Mucosa of descending colon (tissue), 3 donors: ENCODE data around the gene GLDN. TPM values are rescaled to one million over a fixed set of nuclear protein-coding genes. Genes with fewer than 3 reads are reported as not detected.

Source experiments
- ATAC-seq: fragments of 200-7000 bp; cut with Tn5 transposase; one replicate; pipeline ENCODE4 v1.9.1; 2020; ENCODE audit warnings: mild to moderate bottlenecking, moderate library complexity
- DNase-seq, 3 donors: peaks; one replicate each; pipeline ENCODE4 v3.0.0-alpha.2; 2020
- H3K36me3 ChIP-seq: fragments of 200-600 bp; one replicate; pipeline ENCODE4 v1.8.0; 2021; ENCODE audit warnings: low read depth, mild to moderate bottlenecking
- H3K4me1 ChIP-seq: fragments of 200-600 bp; one replicate; pipeline ENCODE4 v1.8.0; 2021; ENCODE audit warnings: low read depth, mild to moderate bottlenecking
- H3K4me3 ChIP-seq: fragments of 200-600 bp; one replicate; pipeline ENCODE4 v1.8.0; 2021; ENCODE audit warnings: mild to moderate bottlenecking
- H3K9me3 ChIP-seq: fragments of 200-600 bp; one replicate; pipeline ENCODE4 v1.8.0; 2021; ENCODE audit warnings: mild to moderate bottlenecking
- CTCF ChIP-seq: fragments of 200-600 bp; IDR thresholded peaks from one replicate; pipeline ENCODE4 v1.8.0; 2022; ENCODE audit warnings: antibody characterized with exemption, mild to moderate bottlenecking
- intact Hi-C, 2 donors: fragments of 100-400 bp; cut with DNase I in 1 of 2; cut with micrococcal nuclease in 1 of 2; formaldehyde crosslinking; loops; one replicate each; pipeline versions ENCODE4 v1.11.0 to v1.11.1; 2022; cut with DNase I, micrococcal nuclease
- total RNA-seq, 3 donors: library from RNA; stranded (reverse); fragmentation: NEBNext Ultra II Directional in 2 of 3; extraction: Animal tissue kit (Norgen Biotek cat#: 25700) in 2 of 3; gene quantifications; one replicate each; pipeline versions ENCODE4 v1.2.1 to v1.2.4, GENCODE V29; 2021 to 2023
- donor health status: DM: no; HTN: no; CAD: no; lungs with moderate emphysema.
- donor health status: DM: no; HTN: no; CAD: no.
- donor health status: DM: no; HTN: yes; CAD: no.

Gene GLDN
- total RNA-seq, 3 donors from 2014 or later: 3.5 to 10.0 (median 5.3) TPM

DNA sequence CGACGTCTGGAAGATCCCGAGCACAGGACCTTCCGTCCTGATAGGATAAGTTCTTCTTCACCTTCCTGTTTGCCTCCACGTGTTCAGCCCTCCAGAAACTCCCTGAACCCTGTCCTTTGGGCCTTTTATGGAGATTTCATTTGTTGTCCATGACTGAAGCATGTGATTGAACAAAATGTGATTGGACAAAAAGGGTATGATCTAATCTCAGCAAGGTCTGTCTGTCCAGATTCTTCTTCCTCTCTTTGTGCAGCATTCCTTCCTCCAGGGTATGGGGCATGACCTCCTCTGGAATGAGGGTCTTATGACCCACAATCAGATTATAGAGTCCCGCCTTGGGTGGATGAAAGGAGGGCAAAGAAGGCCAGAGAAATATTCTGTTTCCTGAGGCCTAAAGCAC, 3.0 kb upstream of the GLDN start, which contains the start of gene CYP19A1:
Gene CYP19A1 (minus strand): TSS at position 101 of the 400 bp plus-strand sequence. CDS start 95,684 bp downstream, outside the sequence.
- H3K36me3 ChIP-seq: no peaks in the 10 kb centered on the region
- no peak within 1 kb of the TSS for H3K4me3 ChIP-seq
- DNase-seq: no peak
- no peak for TF ChIP-seq CTCF
- intact Hi-C loops: no loop called here
- H3K4me1 ChIP-seq: peaks cover 12% of the 10 kb centered on the region
- no peaks in the 10 kb centered on the region for H3K9me3 ChIP-seq
- ATAC-seq: no peak

GRCh38 chr15:51342227-51342999, 958 bp downstream of the GLDN start:
- H3K4me3 ChIP-seq: no peak overlapping the region
- H3K36me3 ChIP-seq: no peaks in the 10 kb centered on the region
- no peak for TF ChIP-seq CTCF
- H3K9me3 ChIP-seq: no peaks in the 10 kb centered on the region
- DNase-seq (peak in 1 of 3 donors; percentile 19), ATAC-seq (peak; percentile 37)
- intact Hi-C loops: no loop called here
- peaks cover 5% of the 10 kb centered on the region for H3K4me1 ChIP-seq

GRCh38 chr15:51343466-51343865, 2.0 kb downstream of the GLDN start:
- Histone ChIP-seq H3K9me3 (no peaks in the 10 kb centered on the region), H3K36me3 (no peaks in the 10 kb centered on the region), H3K4me1 (peaks cover 5% of the 10 kb centered on the region), H3K4me3 (no peak overlapping the region)
- no peak for DNase-seq
- no peak for ATAC-seq
- TF ChIP-seq CTCF: no peak
- intact Hi-C loops: no loop called here

GRCh38 chr15:51346136-51346535, 4.7 kb downstream of the GLDN start:
- peaks cover 6% of the 10 kb centered on the region for H3K4me1 ChIP-seq
- ATAC-seq (no peak), DNase-seq (no peak)
- TF ChIP-seq CTCF: no peak
- no peak overlapping the region for H3K4me3 ChIP-seq
- H3K36me3 ChIP-seq: no peaks in the 10 kb centered on the region
- intact Hi-C loops: no loop called here
- H3K9me3 ChIP-seq: no peaks in the 10 kb centered on the region

DNA sequence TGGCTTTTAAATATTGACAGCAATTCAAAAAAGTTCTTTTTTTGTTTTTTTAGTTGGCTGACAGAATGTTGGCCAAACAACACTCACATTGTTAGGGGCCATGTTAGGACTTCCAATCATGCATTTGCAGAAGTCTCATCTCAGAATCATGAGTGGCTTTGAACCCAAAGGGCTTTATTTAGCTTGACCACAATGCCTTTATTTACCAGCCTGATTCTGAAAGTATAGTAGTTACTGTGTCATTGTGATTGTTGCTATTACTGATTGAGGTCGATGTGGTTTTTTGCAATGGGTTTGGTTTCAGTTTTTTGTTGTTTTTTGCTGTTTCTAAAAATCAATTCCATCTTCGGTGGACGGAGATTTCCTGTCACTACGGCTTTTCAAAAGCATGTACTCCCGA, 7.2 kb downstream of the GLDN start:
- no peaks in the 10 kb centered on the region for H3K9me3 ChIP-seq
- intact Hi-C loops: no loop called here

More for the DNA sequence above, 7.2 kb downstream of the GLDN start:
- H3K4me3 ChIP-seq: no peak overlapping the region
- no peaks in the 10 kb centered on the region for H3K36me3 ChIP-seq
- no peak for TF ChIP-seq CTCF
- no peak for DNase-seq
- ATAC-seq: no peak
- H3K4me1 ChIP-seq: peaks cover 2% of the 10 kb centered on the region
